Thoracic aorta (tissue), 2 donors: Measurements from ENCODE around the gene TEX29. TPM values are rescaled to one million over a fixed set of nuclear protein-coding genes. Genes with fewer than 3 reads are reported as not detected.

Source experiments
- ATAC-seq: fragments of 150-250 bp; one replicate; pipeline ENCODE4 v1.8.0; 2017; ENCODE audit warnings: low read depth; ENCODE audit not compliant: insufficient number of reproducible peaks, low FRiP score
- DNase-seq: peaks from one replicate; pipeline ENCODE4 v3.0.0-alpha.2; 2020; ENCODE audit warnings: low spot score
- H3K27ac ChIP-seq, 2 donors: fragments of 200-600 bp; sonication (generic); 1 replicate in 1 of 2; 2 replicates in 1 of 2; pipeline ENCODE4 v1.5.1; 2016; ENCODE audit warnings: mild to moderate bottlenecking in 2 of 2, moderate library complexity in 2 of 2
- H3K27me3 ChIP-seq: fragments of 200-600 bp; sonication (generic); replicated peaks from 2 replicates; pipeline ENCODE4 v1.6.0; 2016; ENCODE audit warnings: mild to moderate bottlenecking; ENCODE audit not compliant: insufficient read depth
- H3K36me3 ChIP-seq: fragments of 200-600 bp; sonication (generic); one replicate; pipeline ENCODE4 v1.5.1; 2016
- H3K4me1 ChIP-seq, 2 donors: fragments of 200-600 bp; sonication (generic); 1 replicate in 1 of 2; 2 replicates in 1 of 2; pipeline versions ENCODE4 v1.5.1 to v1.6.0; 2016; ENCODE audit warnings: low read depth in 2 of 2, mild to moderate bottlenecking in 1 of 2; ENCODE audit not compliant: control insufficient read depth in 1 of 2
- H3K4me3 ChIP-seq: fragments of 200-600 bp; sonication (generic); 2 replicates; pipeline ENCODE4 v1.5.1; 2016; ENCODE audit warnings: mild to moderate bottlenecking
- H3K9me3 ChIP-seq: fragments of 200-600 bp; sonication (generic); 2 replicates; pipeline ENCODE4 v1.5.1; 2016
- total RNA-seq, 2 donors: library from RNA; depleted of rRNA; stranded (reverse); fragments of >200 nt; gene quantifications; one replicate each; pipeline versions ENCODE4 v1.1.0 to v1.2.3, GENCODE V29; 2016
- TF ChIP-seq, protein P1 (sequence below): fragments of 200-600 bp; sonication (generic); IDR thresholded peaks from one replicate; pipeline ENCODE4 v1.5.1; 2019; ENCODE audit warnings: antibody characterized with exemption

TEX29 gene
- total RNA-seq, 2 donors from 2014 or later = not detected

DNA sequence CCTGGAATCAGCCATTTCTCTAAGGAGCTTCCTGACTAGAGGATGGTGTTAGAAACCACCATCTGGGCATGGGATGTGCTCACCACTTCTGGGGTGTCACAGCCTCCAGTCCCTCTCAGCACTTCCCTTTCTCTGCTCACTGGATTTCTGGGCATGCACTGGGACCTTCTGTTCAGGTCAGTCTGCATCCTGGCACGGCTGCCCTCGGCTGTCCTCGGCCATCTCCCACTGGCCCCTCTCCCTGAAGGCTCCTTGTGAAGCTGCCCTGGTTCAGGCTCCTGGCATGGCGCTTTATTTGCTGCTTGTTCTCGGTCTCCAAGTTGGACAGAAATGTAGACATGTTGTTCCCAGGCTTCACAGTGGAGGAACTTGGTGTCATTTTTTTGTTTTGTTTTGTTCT lies 60.0 kb downstream of the TEX29 start:
- no peaks in the 10 kb centered on the region for H3K4me1 ChIP-seq
- no peak overlapping the region for H3K27ac ChIP-seq
- TF ChIP-seq, protein P1, sequence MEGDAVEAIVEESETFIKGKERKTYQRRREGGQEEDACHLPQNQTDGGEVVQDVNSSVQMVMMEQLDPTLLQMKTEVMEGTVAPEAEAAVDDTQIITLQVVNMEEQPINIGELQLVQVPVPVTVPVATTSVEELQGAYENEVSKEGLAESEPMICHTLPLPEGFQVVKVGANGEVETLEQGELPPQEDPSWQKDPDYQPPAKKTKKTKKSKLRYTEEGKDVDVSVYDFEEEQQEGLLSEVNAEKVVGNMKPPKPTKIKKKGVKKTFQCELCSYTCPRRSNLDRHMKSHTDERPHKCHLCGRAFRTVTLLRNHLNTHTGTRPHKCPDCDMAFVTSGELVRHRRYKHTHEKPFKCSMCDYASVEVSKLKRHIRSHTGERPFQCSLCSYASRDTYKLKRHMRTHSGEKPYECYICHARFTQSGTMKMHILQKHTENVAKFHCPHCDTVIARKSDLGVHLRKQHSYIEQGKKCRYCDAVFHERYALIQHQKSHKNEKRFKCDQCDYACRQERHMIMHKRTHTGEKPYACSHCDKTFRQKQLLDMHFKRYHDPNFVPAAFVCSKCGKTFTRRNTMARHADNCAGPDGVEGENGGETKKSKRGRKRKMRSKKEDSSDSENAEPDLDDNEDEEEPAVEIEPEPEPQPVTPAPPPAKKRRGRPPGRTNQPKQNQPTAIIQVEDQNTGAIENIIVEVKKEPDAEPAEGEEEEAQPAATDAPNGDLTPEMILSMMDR = no peak
- H3K9me3 ChIP-seq = no peaks in the 10 kb centered on the region
- no peak for DNase-seq
- H3K27me3 ChIP-seq = no peaks in the 10 kb centered on the region
- no peak overlapping the region for H3K4me3 ChIP-seq
- no peaks in the 10 kb centered on the region for H3K36me3 ChIP-seq
- ATAC-seq = no peak

DNA sequence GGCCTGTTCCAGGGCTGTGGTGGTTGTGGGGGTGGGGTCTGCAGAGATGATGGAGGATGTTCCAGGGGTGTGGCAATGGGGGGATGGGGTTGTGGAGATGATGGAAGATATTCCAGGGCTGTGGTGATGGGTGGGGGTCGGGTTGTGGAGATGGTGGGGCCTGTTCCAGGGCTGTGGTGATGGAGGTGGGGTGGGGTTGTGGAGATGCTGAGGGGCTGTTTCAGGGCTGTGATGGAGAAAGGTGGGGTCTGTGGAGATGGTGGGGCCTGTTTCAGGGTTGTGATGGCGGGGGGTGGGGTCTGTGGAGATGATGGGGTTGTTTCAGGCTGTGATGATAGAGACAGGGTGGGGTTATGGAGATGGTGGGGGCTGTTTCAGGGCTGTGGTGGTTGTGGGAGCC lies 62.0 kb downstream of the TEX29 start:
- ATAC-seq (no peak), DNase-seq (no peak)
- Histone ChIP-seq H3K4me3 (no peak overlapping the region), H3K27ac (no peak overlapping the region), H3K36me3 (no peaks in the 10 kb centered on the region), H3K27me3 (no peaks in the 10 kb centered on the region), H3K4me1 (no peaks in the 10 kb centered on the region), H3K9me3 (no peaks in the 10 kb centered on the region)
- TF ChIP-seq, protein P1 = no peak

DNA sequence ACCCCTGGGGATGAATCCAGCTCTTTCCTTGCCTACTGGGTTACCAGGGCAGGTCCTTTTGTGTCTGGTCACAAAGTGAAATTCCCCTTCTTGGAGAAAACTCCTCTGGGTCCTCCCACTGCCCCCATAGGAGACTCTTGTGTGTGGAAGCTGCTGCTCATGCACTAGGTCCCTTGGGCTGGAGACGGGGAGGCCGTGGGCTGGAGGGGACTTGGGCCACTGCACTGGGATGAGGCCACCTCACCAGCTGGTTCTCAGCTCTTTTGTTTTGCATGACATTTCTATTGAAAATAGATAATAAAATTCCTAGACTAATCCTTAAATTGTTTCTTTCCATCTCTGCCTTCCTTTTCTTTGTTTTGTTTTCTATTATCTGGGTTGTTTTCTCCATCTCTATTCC lies 62.4 kb downstream of the TEX29 start:
- no peak overlapping the region for H3K4me3 ChIP-seq
- TF ChIP-seq, protein P1 = no peak
- DNase-seq (no peak), ATAC-seq (no peak)
- H3K27ac ChIP-seq = no peak overlapping the region
- H3K27me3 ChIP-seq = no peaks in the 10 kb centered on the region
- no peaks in the 10 kb centered on the region for H3K9me3 ChIP-seq
- H3K4me1 ChIP-seq = no peaks in the 10 kb centered on the region
- no peaks in the 10 kb centered on the region for H3K36me3 ChIP-seq

DNA sequence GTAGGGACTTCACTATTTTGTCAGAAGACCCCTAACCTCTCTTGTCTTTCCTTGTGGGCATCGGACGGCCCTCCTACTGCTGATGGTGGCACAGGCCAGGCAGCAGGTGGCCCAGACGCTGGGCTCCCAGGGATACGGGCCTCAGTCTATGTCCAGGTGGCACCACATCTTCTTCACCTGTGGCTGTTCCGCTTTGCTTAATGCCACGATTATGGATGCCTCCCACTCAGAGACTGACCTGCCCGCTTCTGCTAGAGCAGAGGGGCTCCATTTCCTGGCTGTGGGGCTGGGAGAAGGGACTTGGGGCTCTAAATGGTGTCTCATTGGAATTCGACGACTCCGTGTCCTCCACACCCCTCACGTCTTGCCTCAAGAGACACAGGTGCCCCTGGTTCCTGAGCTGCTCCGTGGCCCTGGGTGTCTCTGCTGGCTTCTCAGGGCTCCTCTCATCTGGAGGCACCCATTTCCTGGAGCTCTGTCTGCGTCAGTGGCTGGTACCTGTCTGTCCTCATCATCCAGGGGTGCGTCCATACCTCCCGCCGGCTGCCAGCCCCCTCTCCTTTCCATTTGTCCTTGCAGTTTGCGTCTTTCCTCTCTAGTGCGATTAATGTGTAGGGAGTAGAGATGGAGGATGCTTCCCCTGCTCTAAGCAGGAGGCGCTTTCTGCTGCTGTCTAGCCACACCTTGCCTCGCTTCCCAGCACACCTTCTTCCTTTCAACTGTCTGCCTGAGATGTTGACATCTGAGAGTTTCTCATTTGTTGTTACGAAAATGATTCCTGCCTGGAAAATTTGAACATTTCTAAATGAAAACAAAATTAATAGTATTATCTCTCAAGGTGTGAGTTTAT lies 63.4 kb downstream of the TEX29 start:
- Histone ChIP-seq H3K4me1 (no peaks in the 10 kb centered on the region), H3K4me3 (no peak overlapping the region), H3K27ac (no peak overlapping the region), H3K36me3 (no peaks in the 10 kb centered on the region), H3K9me3 (no peaks in the 10 kb centered on the region), H3K27me3 (no peaks in the 10 kb centered on the region)
- TF ChIP-seq, protein P1 = no peak
- ATAC-seq = no peak
- no peak for DNase-seq

DNA sequence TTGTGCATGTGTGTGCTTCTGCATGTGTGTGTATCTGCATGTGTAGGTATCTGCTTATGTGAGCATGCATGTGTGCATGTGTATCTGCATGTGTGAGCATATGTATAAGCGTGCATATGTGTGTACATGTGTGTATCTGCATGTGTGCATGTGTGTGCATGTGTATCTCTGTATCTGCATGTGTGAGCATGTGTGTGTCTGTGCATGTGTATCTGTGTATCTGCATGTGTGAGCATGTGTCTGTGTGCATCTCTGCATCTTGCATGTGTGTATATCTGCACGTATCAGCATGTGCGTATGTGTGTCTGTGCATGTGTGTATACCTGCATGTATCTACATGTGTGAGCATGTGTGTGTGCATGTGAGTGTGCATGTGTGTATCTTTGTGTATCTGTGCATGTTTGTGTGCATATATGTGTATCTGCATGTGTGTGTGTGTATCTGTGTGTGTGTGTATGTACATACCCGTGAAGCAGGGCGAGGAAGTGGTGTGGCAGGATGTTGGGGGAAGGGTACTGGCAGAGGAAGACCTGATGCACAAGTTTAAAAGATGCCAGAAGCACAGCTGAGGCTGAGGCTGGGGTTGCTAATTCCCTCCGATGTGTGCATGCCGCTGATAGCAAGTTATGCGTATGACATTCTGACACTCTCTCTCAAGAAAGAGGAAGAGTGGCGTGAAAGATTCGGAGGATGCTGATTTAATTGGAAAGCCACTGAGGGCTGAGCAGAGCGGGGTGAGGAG lies 64.2 kb downstream of the TEX29 start:
- no peak for DNase-seq
- TF ChIP-seq, protein P1 = no peak
- no peaks in the 10 kb centered on the region for H3K27me3 ChIP-seq
- no peaks in the 10 kb centered on the region for H3K4me1 ChIP-seq
- H3K4me3 ChIP-seq = no peak overlapping the region
- no peak overlapping the region for H3K27ac ChIP-seq
- no peaks in the 10 kb centered on the region for H3K36me3 ChIP-seq
- H3K9me3 ChIP-seq = no peaks in the 10 kb centered on the region
- ATAC-seq = no peak
